H9 (cell line): ENCODE data around the gene EBF4. TPM values are rescaled to one million over a fixed set of nuclear protein-coding genes. Genes with fewer than 3 reads are reported as not detected.

Experiments used
- DNase-seq: peaks from one replicate; pipeline ENCODE4 v3.0.0-alpha.2; 2017
- H2AFZ ChIP-seq: one replicate; pipeline ENCODE4 v1.6.1; 2013; ENCODE audit warnings: mild to moderate bottlenecking, low read length, control low read depth, moderate library complexity
- H2AK5ac ChIP-seq: 2 replicates; pipeline ENCODE4 v1.6.1; 2013; ENCODE audit warnings: low read length, control low read depth, mixed read lengths; ENCODE audit not compliant: insufficient read length
- H2BK120ac ChIP-seq: one replicate; pipeline ENCODE4 v1.6.1; 2013; ENCODE audit warnings: low read depth, mild to moderate bottlenecking, low read length, control low read depth, inconsistent platforms; ENCODE audit not compliant: poor library complexity, severe bottlenecking
- H2BK12ac ChIP-seq: 2 replicates; pipeline ENCODE4 v1.6.1; 2013; ENCODE audit warnings: low read length, control low read depth, mixed read lengths, low read depth; ENCODE audit not compliant: insufficient read length
- H2BK15ac ChIP-seq: 2 replicates; pipeline ENCODE4 v1.6.1; 2013; ENCODE audit warnings: low read depth, low read length, control low read depth
- H2BK20ac ChIP-seq: one replicate; pipeline ENCODE4 v1.6.1; 2013; ENCODE audit warnings: low read depth, mild to moderate bottlenecking, low read length, control low read depth, inconsistent platforms; ENCODE audit not compliant: poor library complexity, severe bottlenecking
- H2BK5ac ChIP-seq: 2 replicates; pipeline ENCODE4 v1.6.1; 2013; ENCODE audit warnings: low read length, control low read depth, mixed read lengths; ENCODE audit not compliant: insufficient read length
- H3K14ac ChIP-seq: 2 replicates; pipeline ENCODE4 v1.6.1; 2013; ENCODE audit warnings: low read length, control low read depth; ENCODE audit not compliant: insufficient read depth
- H3K18ac ChIP-seq: 2 replicates; pipeline ENCODE4 v1.6.1; 2013; ENCODE audit warnings: low read depth, mild to moderate bottlenecking, mixed read lengths, low read length, control low read depth; ENCODE audit not compliant: insufficient read length
- H3K23ac ChIP-seq: 2 replicates; pipeline ENCODE4 v1.6.1; 2013; ENCODE audit warnings: low read length, control low read depth, mixed read lengths, low read depth; ENCODE audit not compliant: insufficient read length
- H3K23me2 ChIP-seq: 2 replicates; pipeline ENCODE4 v1.6.1; 2013; ENCODE audit warnings: low read depth, mild to moderate bottlenecking, mixed read lengths, low read length, control low read depth; ENCODE audit not compliant: insufficient read length, poor library complexity, severe bottlenecking
- H3K27ac ChIP-seq: 2 replicates; pipeline ENCODE4 v1.5.1; 2013; ENCODE audit warnings: low read length, control low read depth, mixed read lengths, low read depth; ENCODE audit not compliant: insufficient read length
- H3K27me3 ChIP-seq: 2 replicates; pipeline ENCODE4 v1.6.1; 2013; ENCODE audit warnings: low read length, control low read depth, inconsistent platforms; ENCODE audit not compliant: insufficient read depth
- H3K4ac ChIP-seq: 2 replicates; pipeline ENCODE4 v1.6.1; 2013; ENCODE audit warnings: low read depth, mild to moderate bottlenecking, control low read depth, inconsistent platforms, low read length, moderate library complexity
- H3K4me1 ChIP-seq: 2 replicates; pipeline ENCODE4 v1.6.1; 2013; ENCODE audit warnings: low read length, control low read depth, inconsistent platforms; ENCODE audit not compliant: insufficient read depth
- H3K4me2 ChIP-seq: 2 replicates; pipeline ENCODE4 v1.6.1; 2013; ENCODE audit warnings: low read length, control low read depth, mixed read lengths; ENCODE audit not compliant: insufficient read length, insufficient read depth
- H3K56ac ChIP-seq: 2 replicates; pipeline ENCODE4 v1.6.1; 2013; ENCODE audit warnings: low read depth, mild to moderate bottlenecking, mixed read lengths, low read length, control low read depth; ENCODE audit not compliant: insufficient read length
- H3K79me1 ChIP-seq: 2 replicates; pipeline ENCODE4 v1.6.1; 2013; ENCODE audit warnings: low read depth, mild to moderate bottlenecking, moderate library complexity, low read length, control low read depth, inconsistent platforms; ENCODE audit not compliant: insufficient read depth, poor library complexity, severe bottlenecking
- H3K79me2 ChIP-seq: 2 replicates; pipeline ENCODE4 v1.6.1; 2013; ENCODE audit warnings: low read length, control low read depth, inconsistent platforms; ENCODE audit not compliant: insufficient read depth
- H3K9ac ChIP-seq: 2 replicates; pipeline ENCODE4 v1.6.1; 2013; ENCODE audit warnings: low read length, control low read depth, mixed read lengths; ENCODE audit not compliant: insufficient read length; ENCODE audit errors: extremely low read depth
- H3K9me3 ChIP-seq: one replicate; pipeline ENCODE4 v1.6.1; 2013; ENCODE audit warnings: low read depth, low read length, inconsistent platforms; ENCODE audit not compliant: control insufficient read depth
- H3T11ph ChIP-seq: one replicate; pipeline ENCODE4 v1.6.1; 2013; ENCODE audit warnings: mild to moderate bottlenecking, low read length, control low read depth, inconsistent platforms
- H4K20me1 ChIP-seq: one replicate; pipeline ENCODE4 v1.6.1; 2013; ENCODE audit not compliant: control insufficient read depth, insufficient read length, insufficient read depth
- H4K5ac ChIP-seq: 2 replicates; pipeline ENCODE4 v1.6.1; 2013; ENCODE audit warnings: low read depth, mild to moderate bottlenecking, mixed read lengths, low read length, control low read depth; ENCODE audit not compliant: insufficient read length
- H4K8ac ChIP-seq: replicated peaks from 2 replicates; pipeline ENCODE4 v1.6.1; 2013; ENCODE audit warnings: low read length, control low read depth, mixed read lengths, low read depth; ENCODE audit not compliant: insufficient read length
- H4K91ac ChIP-seq: 2 replicates; pipeline ENCODE4 v1.6.1; 2013; ENCODE audit warnings: low read depth, mild to moderate bottlenecking, moderate library complexity, mixed read lengths, low read length, control low read depth; ENCODE audit not compliant: insufficient read length
- H3K27ac Mint-ChIP-seq, 3 experiments: 2 replicates in 2 of 3; 3 replicates in 1 of 3; pipeline ENCODE4 v1.8.0; 2020 to 2021; ENCODE audit warnings: mixed read lengths in 3 of 3, mild to moderate bottlenecking in 1 of 3, moderate library complexity in 1 of 3
- H3K27me3 Mint-ChIP-seq: 2 replicates; pipeline ENCODE4 v1.8.0; 2021; ENCODE audit warnings: low read depth, mild to moderate bottlenecking, moderate library complexity, mixed read lengths
- H3K36me3 Mint-ChIP-seq, 3 experiments: 2 replicates in 2 of 3; 3 replicates in 1 of 3; pipeline ENCODE4 v1.8.0; 2020 to 2021; ENCODE audit warnings: low read depth in 3 of 3, mixed read lengths in 3 of 3; ENCODE audit not compliant: insufficient read depth in 1 of 3
- H3K4me1 Mint-ChIP-seq, 2 experiments: 2 replicates each; pipeline ENCODE4 v1.8.0; 2020; ENCODE audit warnings: mixed read lengths in 2 of 2
- H3K4me3 Mint-ChIP-seq, 2 experiments: 2 replicates in 1 of 2; 3 replicates in 1 of 2; pipeline ENCODE4 v1.8.0; 2020 to 2021; ENCODE audit warnings: mild to moderate bottlenecking in 2 of 2, mixed read lengths in 2 of 2, moderate library complexity in 1 of 2
- H3K9me3 Mint-ChIP-seq, 2 experiments: 2 replicates in 1 of 2; 3 replicates in 1 of 2; pipeline ENCODE4 v1.8.0; 2020; ENCODE audit warnings: mild to moderate bottlenecking in 2 of 2, mixed read lengths in 2 of 2, moderate library complexity in 1 of 2
- WGBS: extraction: QIAGEN DNeasy Blood & Tissue Kit; methylation state at CpG from one replicate; pipeline ENCODE4 v1.1.7; 2013; ENCODE audit warnings: missing lambda C conversion rate, low lambda C conversion rate, mixed read lengths; ENCODE audit not compliant: insufficient read length; ENCODE audit errors: extremely low coverage; 5-methylcytosine and 5-hydroxymethylcytosine counted together
- total RNA-seq: library from RNA; stranded (reverse); gene quantifications from 2 replicates; pipeline ENCODE4 v1.2.1, GENCODE V29; 2021
- TF ChIP-seq, protein P1 (sequence below): fragments of 200-600 bp; sonication (generic); conservative IDR thresholded peaks from 3 replicates; pipeline ENCODE4 v1.8.0; 2021; ENCODE audit warnings: antibody characterized with exemption, mild to moderate bottlenecking

EBF4 gene
- total RNA-seq, 1 experiment from 2014 or later, result 3.9 TPM

DNA sequence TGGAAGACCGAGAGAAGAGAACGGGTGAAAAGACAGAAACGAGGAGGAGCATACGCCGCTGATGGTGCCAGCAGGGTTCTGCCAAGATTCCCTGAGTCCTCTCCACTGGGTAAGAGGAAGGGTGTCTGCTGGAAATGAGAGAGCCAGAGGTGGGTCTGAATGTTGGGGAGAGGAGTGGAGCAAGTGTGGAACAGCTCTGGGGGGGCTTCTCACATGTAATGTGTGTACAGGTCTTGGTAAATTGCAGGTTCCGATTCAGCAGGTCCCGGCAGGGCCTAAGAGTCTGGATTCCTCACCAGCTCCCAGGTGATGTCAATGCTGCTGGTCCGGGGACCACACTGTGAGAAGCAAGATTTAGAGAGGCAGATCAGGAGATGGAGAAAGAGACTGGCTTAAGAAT lies 1.5 kb upstream of the EBF4 start:
- no peaks in the 10 kb centered on the region for H3K4me1 ChIP-seq
- H3K79me1 ChIP-seq, result no peaks in the 10 kb centered on the region
- no peak overlapping the region for H3K27ac Mint-ChIP-seq
- peaks cover 4% of the 10 kb centered on the region for H3K23me2 ChIP-seq
- H3K56ac ChIP-seq, result no peak overlapping the region
- H3K9ac ChIP-seq, result no peak overlapping the region
- H3K4me3 Mint-ChIP-seq, result peak overlapping the region; percentile 81 to 86; a peak in 4 of 5 replicates
- no peak overlapping the region for H2BK15ac ChIP-seq
- H4K5ac ChIP-seq, result no peak overlapping the region
- H2BK5ac ChIP-seq, result no peak overlapping the region
- TF ChIP-seq, protein P1, sequence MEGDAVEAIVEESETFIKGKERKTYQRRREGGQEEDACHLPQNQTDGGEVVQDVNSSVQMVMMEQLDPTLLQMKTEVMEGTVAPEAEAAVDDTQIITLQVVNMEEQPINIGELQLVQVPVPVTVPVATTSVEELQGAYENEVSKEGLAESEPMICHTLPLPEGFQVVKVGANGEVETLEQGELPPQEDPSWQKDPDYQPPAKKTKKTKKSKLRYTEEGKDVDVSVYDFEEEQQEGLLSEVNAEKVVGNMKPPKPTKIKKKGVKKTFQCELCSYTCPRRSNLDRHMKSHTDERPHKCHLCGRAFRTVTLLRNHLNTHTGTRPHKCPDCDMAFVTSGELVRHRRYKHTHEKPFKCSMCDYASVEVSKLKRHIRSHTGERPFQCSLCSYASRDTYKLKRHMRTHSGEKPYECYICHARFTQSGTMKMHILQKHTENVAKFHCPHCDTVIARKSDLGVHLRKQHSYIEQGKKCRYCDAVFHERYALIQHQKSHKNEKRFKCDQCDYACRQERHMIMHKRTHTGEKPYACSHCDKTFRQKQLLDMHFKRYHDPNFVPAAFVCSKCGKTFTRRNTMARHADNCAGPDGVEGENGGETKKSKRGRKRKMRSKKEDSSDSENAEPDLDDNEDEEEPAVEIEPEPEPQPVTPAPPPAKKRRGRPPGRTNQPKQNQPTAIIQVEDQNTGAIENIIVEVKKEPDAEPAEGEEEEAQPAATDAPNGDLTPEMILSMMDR, result no peak
- H3K4me1 Mint-ChIP-seq, result peaks cover 20 to 39% of the 10 kb centered on the region in 2 experiments
- no peaks in the 10 kb centered on the region for H3K79me2 ChIP-seq
- no peak overlapping the region for H2AK5ac ChIP-seq
- no peak overlapping the region for H2BK120ac ChIP-seq
- H2BK12ac ChIP-seq, result no peak overlapping the region
- H3K9me3 ChIP-seq, result no peaks in the 10 kb centered on the region
- H2BK20ac ChIP-seq, result no peak overlapping the region
- no peak overlapping the region for H3K27ac ChIP-seq
- no peak overlapping the region for H4K91ac ChIP-seq
- H3K36me3 Mint-ChIP-seq, result peaks cover 0 to 5% (median 0%) of the 10 kb centered on the region in 3 experiments; a peak in 2 of 7 replicates
- DNase-seq, result no peak
- H3K18ac ChIP-seq, result no peak overlapping the region
- peaks cover 4% of the 10 kb centered on the region for H4K20me1 ChIP-seq
- WGBS, result no CpG with 5 or more reads among the region's 8 CpGs
- no peak overlapping the region for H3K4ac ChIP-seq
- H2AFZ ChIP-seq, result no peak overlapping the region
- peaks cover 55% of the 10 kb centered on the region for H3K27me3 ChIP-seq
- H3K14ac ChIP-seq, result no peak overlapping the region
- no peak overlapping the region for H3T11ph ChIP-seq
- no peak overlapping the region for H4K8ac ChIP-seq
- no peak overlapping the region for H3K4me2 ChIP-seq
- H3K27me3 Mint-ChIP-seq, result peaks cover 86% of the 10 kb centered on the region
- H3K9me3 Mint-ChIP-seq, result peaks cover 2 to 3% of the 10 kb centered on the region in 2 experiments
- no peak overlapping the region for H3K23ac ChIP-seq
